ENCODE results near the gene NLRP10. TPM values are rescaled to one million over a fixed set of nuclear protein-coding genes. Genes with fewer than 3 reads are reported as not detected.

Gene NLRP10
- total and polyA plus RNA-seq, 2 donors (not counting 3 experiments of a cell fraction or from before 2014, with no cell fraction given) = not detected

DNA sequence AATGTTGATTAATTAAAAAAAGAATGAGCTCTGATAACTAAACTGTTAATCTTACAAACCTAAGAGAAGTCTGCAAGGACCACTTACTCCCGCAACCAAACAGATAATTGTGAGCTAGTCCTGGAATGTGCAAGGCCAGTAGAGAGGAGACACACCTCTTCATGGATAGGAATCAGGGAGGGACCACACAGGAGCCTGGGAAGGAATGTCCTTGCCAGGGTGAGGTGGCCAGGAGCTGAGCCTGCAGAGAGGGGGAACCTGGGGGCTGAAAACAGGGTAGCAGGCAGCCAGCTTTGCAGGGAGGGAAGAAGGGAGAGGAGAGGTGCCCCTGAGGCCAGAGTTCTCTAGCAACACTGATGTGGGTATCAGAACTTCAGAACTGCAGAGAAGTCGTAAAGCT, 9.4 kb upstream of the NLRP10 start:
- Histone ChIP-seq H3K27me3 (ENCODE audit: control insufficient read depth in 2 of 2, insufficient read depth in 2 of 2, low read length in 2 of 2) (no peaks in the 10 kb centered on the region), H2AFZ (ENCODE audit: low read depth, low read length) (no peak overlapping the region), H3K9me3 (replicated peaks; ENCODE audit: control insufficient read depth, insufficient read depth, low read length) (no peaks in the 10 kb centered on the region), H3K36me3 (ENCODE audit: control insufficient read depth in 2 of 2, extremely low read depth in 1 of 2, insufficient read depth in 2 of 2, low read length in 2 of 2) (no peaks in the 10 kb centered on the region), H3K4me1 (ENCODE audit: control insufficient read depth, extremely low read depth, insufficient read depth, low read length) (peaks cover 30% of the 10 kb centered on the region), H3K4me2 (ENCODE audit: insufficient read depth, low read length) (no peak overlapping the region), H3K9ac (replicated peaks; ENCODE audit: extremely low read depth, insufficient read depth, low read length) (no peak overlapping the region), H3K27ac (ENCODE audit: insufficient read depth, low read depth, low read length) (no peak overlapping the region), H3K79me2 (ENCODE audit: control insufficient read depth, insufficient read depth, low read length) (no peaks in the 10 kb centered on the region), H3K9me1 (replicated peaks; ENCODE audit: control insufficient read depth, extremely low read depth, insufficient read depth, low read length) (no peaks in the 10 kb centered on the region), H4K20me1 (replicated peaks; ENCODE audit: control insufficient read depth, extremely low read depth, insufficient read depth, low read length) (no peaks in the 10 kb centered on the region), H3K4me3 (replicated peaks in 1 of 3; ENCODE audit: insufficient read depth in 1 of 3, low read depth in 1 of 3, low read length in 3 of 3) (no peak overlapping the region)
- intact Hi-C loops (cut with micrococcal nuclease) (loop anchor here (5.0 kb wide), 1 partner anchor 917 kb away; no protein-coding TSS in a partner anchor), dilution Hi-C loops (cut with MboI; ENCODE audit: extremely low pct_ligation_motif_present, low sequenced_read_pairs) (no loop called here)
- DNase-seq (ENCODE audit: low read depth, low spot score) = no peak
- CTCF ChIA-PET = interaction anchor here (1.2 to 4.9 kb wide), 5 partner anchors 12 to 125 kb away, joined by 3 to 59 read pairs (median 6); partner anchors contain the start of gene EIF3F
- FAIRE-seq = no peak
- POLR2A ChIA-PET = no interaction called here
- TF ChIP-seq, protein P1, sequence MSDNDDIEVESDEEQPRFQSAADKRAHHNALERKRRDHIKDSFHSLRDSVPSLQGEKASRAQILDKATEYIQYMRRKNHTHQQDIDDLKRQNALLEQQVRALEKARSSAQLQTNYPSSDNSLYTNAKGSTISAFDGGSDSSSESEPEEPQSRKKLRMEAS (IDR thresholded peaks at IDR 0.05; ENCODE audit: insufficient read depth, insufficient read length) = no peak
- TF ChIP-seq POLR2A (IDR thresholded peaks at IDR 0.05; ENCODE audit: low read depth, low read length) = no peak
- TF ChIP-seq JUN (IDR thresholded peaks at IDR 0.05; ENCODE audit: borderline replicate concordance, insufficient read depth, insufficient read length, low read depth) = no peak
- TF ChIP-seq FOS (IDR thresholded peaks at IDR 0.05; ENCODE audit: borderline replicate concordance, insufficient read depth, low read length) = no peak
- no peak for TF ChIP-seq MYC (IDR thresholded peaks at IDR 0.05; ENCODE audit: low read depth, low read length)
- no peak for TF ChIP-seq EZH2 (IDR thresholded peaks at IDR 0.05; ENCODE audit: borderline replicate concordance, low read depth, low read length, severe bottlenecking)
- TF ChIP-seq, protein P2, sequence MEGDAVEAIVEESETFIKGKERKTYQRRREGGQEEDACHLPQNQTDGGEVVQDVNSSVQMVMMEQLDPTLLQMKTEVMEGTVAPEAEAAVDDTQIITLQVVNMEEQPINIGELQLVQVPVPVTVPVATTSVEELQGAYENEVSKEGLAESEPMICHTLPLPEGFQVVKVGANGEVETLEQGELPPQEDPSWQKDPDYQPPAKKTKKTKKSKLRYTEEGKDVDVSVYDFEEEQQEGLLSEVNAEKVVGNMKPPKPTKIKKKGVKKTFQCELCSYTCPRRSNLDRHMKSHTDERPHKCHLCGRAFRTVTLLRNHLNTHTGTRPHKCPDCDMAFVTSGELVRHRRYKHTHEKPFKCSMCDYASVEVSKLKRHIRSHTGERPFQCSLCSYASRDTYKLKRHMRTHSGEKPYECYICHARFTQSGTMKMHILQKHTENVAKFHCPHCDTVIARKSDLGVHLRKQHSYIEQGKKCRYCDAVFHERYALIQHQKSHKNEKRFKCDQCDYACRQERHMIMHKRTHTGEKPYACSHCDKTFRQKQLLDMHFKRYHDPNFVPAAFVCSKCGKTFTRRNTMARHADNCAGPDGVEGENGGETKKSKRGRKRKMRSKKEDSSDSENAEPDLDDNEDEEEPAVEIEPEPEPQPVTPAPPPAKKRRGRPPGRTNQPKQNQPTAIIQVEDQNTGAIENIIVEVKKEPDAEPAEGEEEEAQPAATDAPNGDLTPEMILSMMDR (IDR thresholded peaks at IDR 0.05; ENCODE audit: extremely low read depth in 1 of 2, insufficient read depth in 1 of 2, low read depth in 1 of 2, low read length in 2 of 2) = no peak
- TF ChIP-seq GATA2 (IDR thresholded peaks at IDR 0.05; ENCODE audit: insufficient read depth, insufficient read length, low read depth, low read length) = no peak
- no peak for TF ChIP-seq POLR2AphosphoS5 (IDR thresholded peaks at IDR 0.05; ENCODE audit: insufficient read depth, low read depth, low read length)
- BruUV-seq (replicated peaks) = no TSS peak

Data from endothelial cell of umbilical vein (primary cell).